HG03565 (cell line): ENCODE measurements around the gene SNAPC3.
A peak's percentile ranks its signal among the peaks of the same experiment; 100 is the strongest.
"Not testable (repeated sequence)": the region's sequence is repeated elsewhere in the genome, so short reads cannot be mapped to it uniquely, and the experiment has no call there.

Experiments used
- ATAC-seq: cut with Tn5 transposase; IDR thresholded peaks from one replicate; pipeline ENCODE4 v1.9.1; 2021; ENCODE audit warnings: mild to moderate bottlenecking, moderate library complexity; ENCODE audit not compliant: unreplicated experiment

SNAPC3 gene

GRCh38 chr9:15421990-15422371, 695 bp upstream of the SNAPC3 start:
- ATAC-seq = no peak

GRCh38 chr9:15423231-15423985, 732 bp downstream of the SNAPC3 start:
- ATAC-seq = peak; percentile 0

GRCh38 chr9:15426019-15426418, 3.3 kb downstream of the SNAPC3 start:
- peak; percentile 29 for ATAC-seq

DNA sequence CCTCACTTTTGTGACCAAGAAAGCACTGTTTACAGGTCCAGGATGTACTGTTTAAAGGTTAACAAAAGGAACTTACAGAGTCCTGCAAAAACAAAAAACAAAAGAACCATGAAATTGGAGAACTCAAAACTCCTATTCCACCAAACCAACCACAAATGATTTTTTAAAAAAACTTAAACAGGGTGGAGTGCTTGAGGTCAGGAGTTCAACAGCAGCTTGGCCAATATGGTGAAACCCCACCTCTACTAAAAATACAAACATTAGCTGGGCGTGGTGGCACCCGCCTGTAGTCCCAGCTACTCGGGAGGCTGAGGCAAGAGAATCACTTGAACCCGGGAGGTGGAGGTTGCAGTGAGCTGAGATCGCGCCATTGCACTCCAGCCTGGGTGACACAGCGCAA, 5.0 kb downstream of the SNAPC3 start:
- ATAC-seq = not testable (repeated sequence)

- ATAC-seq = no peak
Observed at GRCh38 chr9:15430920-15431844, 8.5 kb downstream of the SNAPC3 start.

DNA sequence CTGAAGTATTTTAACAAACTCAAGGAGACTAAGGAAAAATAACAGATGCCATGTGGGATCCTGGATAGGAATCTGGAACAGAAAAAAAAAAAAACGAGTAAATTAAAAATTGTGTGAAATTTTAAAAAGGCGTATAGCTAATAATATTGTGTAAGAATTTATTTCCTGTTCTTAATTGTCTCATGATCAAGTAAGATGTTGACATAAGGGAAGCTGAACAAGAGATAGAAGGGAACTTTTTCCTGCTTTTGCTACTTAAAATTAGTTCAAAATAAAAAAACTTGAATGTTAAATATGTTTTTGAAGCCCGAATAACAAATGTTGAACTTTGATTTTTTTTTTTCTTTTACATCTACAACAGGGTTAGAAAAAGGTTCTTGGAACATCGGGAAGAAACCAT, 10.5 kb downstream of the SNAPC3 start:
- no peak for ATAC-seq

- ATAC-seq = peak; percentile 80
Observed at GRCh38 chr9:15433661-15434060, 11.0 kb downstream of the SNAPC3 start.

DNA sequence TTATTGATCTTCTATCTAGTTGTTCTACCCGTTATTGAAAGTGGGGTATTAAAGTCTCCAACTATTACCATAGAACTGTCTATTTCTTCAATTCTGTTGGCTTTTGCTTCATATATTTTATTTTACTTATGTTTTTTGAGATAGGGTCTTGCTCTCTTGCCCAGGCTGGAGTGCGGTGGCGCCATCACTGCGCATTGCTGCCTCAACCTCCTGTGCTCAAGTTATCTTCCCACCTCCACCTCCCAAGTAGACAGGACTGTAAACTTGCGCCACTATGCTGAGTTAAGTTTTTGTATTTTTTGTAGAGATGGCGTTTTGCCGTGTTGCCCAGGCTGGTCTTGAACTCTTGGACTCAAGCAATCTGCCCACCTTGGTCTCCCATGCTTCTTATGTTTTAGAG, 16.2 kb downstream of the SNAPC3 start:
- ATAC-seq = no peak

DNA sequence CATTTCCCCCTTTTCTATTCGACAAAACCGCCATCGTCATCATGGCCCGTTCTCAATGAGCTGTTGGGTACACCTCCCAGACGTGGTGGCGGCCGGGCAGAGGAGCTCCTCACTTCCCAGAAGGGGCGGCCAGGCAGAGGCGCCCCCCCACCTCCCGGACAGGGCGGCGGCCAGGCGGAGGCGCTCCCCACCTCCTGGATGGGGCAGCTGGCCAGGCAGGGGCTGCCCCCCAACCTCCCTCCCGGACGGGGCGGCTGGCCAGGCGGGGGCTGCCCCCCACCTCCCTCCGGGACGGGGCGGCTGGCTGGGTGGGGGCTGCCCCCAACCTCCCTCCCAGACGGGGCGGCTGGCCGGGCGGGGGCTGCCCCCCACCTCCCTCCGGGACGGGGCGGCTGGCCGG, 19.2 kb downstream of the SNAPC3 start:
- ATAC-seq = not testable (repeated sequence)

- not testable (repeated sequence) for ATAC-seq
Observed at GRCh38 chr9:15442264-15442663, 19.6 kb downstream of the SNAPC3 start.

DNA sequence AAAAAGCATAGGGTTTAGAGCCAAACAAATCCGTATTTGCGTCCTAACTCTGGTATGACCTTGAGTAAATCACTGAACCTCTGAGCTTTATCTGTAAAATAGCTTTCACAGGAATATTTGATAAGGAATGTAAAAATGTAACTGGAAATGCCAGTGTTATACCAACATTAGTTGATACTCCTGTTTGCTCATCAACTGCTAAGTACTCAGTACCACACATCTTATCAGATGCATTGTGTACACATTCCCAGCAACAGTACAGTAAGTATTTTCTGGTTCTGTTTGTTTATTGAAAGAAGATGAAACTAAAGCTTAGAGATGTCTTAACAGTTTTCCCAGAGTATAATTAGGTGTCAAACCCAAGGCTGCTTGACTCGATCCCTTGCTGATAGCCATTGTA, 21.5 kb downstream of the SNAPC3 start:
- no peak for ATAC-seq

- no peak for ATAC-seq
Observed at GRCh38 chr9:15453956-15454355, 31.3 kb downstream of the SNAPC3 start.

- no peak for ATAC-seq
Observed at GRCh38 chr9:15461056-15461455, 38.4 kb downstream of the SNAPC3 start.

GRCh38 chr9:15461601-15462000, 38.9 kb downstream of the SNAPC3 start:
- no peak for ATAC-seq

- ATAC-seq = no peak
Observed at GRCh38 chr9:15468145-15468544, 45.5 kb downstream of the SNAPC3 start.

DNA sequence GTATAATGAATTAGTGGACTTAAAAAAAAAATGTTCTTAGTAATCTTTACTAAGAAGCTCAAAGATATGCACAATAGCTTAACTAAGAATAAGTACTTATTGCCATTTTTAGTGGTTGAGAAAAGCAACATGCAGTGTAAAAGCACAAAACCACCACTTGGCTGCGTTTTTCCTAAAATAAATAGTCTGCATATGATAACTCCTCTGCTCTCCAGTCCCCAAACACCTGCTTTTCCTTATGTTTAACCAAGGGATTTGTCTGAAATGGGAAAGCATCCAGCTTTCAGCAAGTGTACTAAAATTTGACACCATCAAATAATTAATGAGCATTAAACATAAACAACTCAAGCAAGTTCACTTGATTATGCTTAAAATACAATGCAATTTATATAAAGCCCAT, 46.7 kb downstream of the SNAPC3 start:
- no peak for ATAC-seq

DNA sequence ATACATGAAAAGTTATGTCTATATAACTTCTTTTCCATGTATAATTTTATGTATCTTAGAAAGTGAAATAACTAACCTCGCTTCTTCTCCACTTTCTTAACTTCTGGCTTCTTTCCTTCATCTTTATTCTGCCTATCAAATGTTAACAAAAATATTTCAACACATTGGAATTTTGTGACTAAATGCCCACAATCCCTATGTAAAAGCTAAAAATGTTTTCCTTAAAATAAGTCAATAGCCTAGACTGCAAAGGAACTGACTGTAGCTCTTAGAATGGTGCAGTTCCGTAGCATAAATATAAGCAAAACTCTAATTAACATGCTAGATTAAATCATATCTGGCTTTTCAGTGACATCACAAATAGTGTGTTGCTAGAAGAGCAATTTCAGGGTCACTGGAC, 47.2 kb downstream of the SNAPC3 start:
- no peak for ATAC-seq

GRCh38 chr9:15475923-15476536, 53.4 kb downstream of the SNAPC3 start:
- peak; percentile 63 for ATAC-seq

- ATAC-seq = no peak
Observed at GRCh38 chr9:15480028-15480427, 57.4 kb downstream of the SNAPC3 start.

GRCh38 chr9:15482146-15482545, 59.5 kb downstream of the SNAPC3 start:
- no peak for ATAC-seq

DNA sequence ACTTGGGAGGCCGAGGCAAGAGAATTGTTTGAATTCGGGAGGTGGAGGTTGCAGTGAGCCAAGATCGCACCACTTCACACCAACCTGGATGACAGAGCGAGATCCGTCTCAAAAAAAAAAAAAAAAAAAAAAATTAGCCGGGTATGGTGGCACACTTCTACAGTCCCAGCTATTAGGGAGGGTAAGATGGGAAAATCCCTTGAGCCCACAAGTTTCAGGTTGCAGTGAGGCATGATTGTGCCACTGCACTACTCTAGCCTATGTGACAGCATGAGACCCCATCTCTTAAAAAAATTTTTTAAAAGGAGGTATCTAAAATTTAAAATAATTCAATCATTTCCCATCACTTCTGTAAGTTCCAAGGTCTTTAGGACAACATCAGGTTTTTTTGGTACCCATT, 62.1 kb downstream of the SNAPC3 start:
- ATAC-seq = no peak
